ENCODE data around the gene ARPC4.
A peak's percentile ranks its signal among the peaks of the same experiment; 100 is the strongest.

Gene ARPC4

DNA sequence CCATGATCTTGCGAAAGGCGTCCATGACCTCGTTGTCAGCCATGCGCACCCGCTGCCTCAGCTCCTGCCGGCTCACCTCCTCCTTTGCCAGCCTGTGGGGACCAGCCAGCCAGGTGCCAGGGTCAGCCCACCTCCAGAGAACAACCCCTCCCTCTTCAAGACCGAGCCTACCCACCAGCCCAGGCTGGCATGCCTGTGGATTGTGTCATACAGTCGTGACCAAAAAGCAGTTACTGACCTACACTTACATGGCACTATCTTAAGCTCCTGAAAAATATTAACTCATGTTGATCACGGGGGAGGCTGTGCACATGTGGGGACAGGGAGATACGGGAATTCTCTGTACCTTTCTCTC lies 12.4 kb upstream of the ARPC4 start:
- H3K79me2 ChIP-seq (ENCODE audit: low read length) = no peaks in the 10 kb centered on the region
- H4K20me1 ChIP-seq (ENCODE audit: insufficient read depth, low read length) = no peaks in the 10 kb centered on the region
- H3K36me3 ChIP-seq (replicated peaks; ENCODE audit: low read depth, low read length) = peaks cover 32% of the 10 kb centered on the region
- H3K9me3 ChIP-seq (ENCODE audit: insufficient read depth, low read length) = no peaks in the 10 kb centered on the region
- peaks cover 11% of the 10 kb centered on the region for H3K4me1 ChIP-seq (ENCODE audit: low read length)
- no peak overlapping the region for H3K4me3 ChIP-seq (ENCODE audit: low read length)
- no peak for TF ChIP-seq CTCF (IDR thresholded peaks at IDR 0.05; ENCODE audit: low read depth, low read length)
- no peak for TF ChIP-seq EZH2phosphoT487 (IDR thresholded peaks at IDR 0.05; ENCODE audit: low read depth)
- H3K9ac ChIP-seq (ENCODE audit: low read length) = no peak overlapping the region
- no peak overlapping the region for H3K4me2 ChIP-seq (ENCODE audit: low read length)
- peak overlapping the region; percentile 48 for H3K27ac ChIP-seq (ENCODE audit: low read length)
- no peak overlapping the region for H2AFZ ChIP-seq (ENCODE audit: low read depth, low read length)
- H3K27me3 ChIP-seq (ENCODE audit: low read depth, low read length) = no peaks in the 10 kb centered on the region

DNA sequence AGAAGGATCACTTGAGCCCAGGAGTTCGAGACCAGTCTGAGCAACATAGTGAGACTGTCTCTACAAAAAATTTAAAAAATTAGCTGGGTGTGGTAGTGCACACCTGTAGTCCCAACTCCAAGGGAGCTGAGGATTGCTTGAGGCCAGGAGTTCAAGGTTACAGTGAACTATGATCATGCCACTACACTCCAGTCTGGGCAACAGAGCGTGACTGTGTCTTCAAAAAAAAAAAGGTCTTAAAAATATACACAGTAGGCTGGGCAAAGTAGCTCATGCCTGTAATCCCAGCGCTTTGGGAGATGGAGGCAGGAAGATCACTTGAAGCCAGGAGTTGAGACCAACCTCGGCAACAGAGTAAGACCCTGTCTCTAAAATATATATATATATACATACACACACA lies 12.0 kb upstream of the ARPC4 start:
- H3K36me3 ChIP-seq (replicated peaks; ENCODE audit: low read depth, low read length) = peaks cover 34% of the 10 kb centered on the region
- H3K4me3 ChIP-seq (ENCODE audit: low read length) = no peak overlapping the region
- no peak overlapping the region for H3K27ac ChIP-seq (ENCODE audit: low read length)
- no peak for TF ChIP-seq CTCF (IDR thresholded peaks at IDR 0.05; ENCODE audit: low read depth, low read length)
- no peak for TF ChIP-seq EZH2phosphoT487 (IDR thresholded peaks at IDR 0.05; ENCODE audit: low read depth)
- H3K4me2 ChIP-seq (ENCODE audit: low read length) = no peak overlapping the region
- no peak overlapping the region for H2AFZ ChIP-seq (ENCODE audit: low read depth, low read length)
- peaks cover 11% of the 10 kb centered on the region for H3K4me1 ChIP-seq (ENCODE audit: low read length)
- H4K20me1 ChIP-seq (ENCODE audit: insufficient read depth, low read length) = no peaks in the 10 kb centered on the region
- H3K27me3 ChIP-seq (ENCODE audit: low read depth, low read length) = no peaks in the 10 kb centered on the region
- no peaks in the 10 kb centered on the region for H3K9me3 ChIP-seq (ENCODE audit: insufficient read depth, low read length)
- H3K9ac ChIP-seq (ENCODE audit: low read length) = no peak overlapping the region
- no peaks in the 10 kb centered on the region for H3K79me2 ChIP-seq (ENCODE audit: low read length)

GRCh38 chr3:9781551-9781950 lies 11.3 kb upstream of the ARPC4 start:
- H3K4me1 ChIP-seq (ENCODE audit: low read length) = peaks cover 11% of the 10 kb centered on the region
- H3K4me3 ChIP-seq (ENCODE audit: low read length) = no peak overlapping the region
- no peaks in the 10 kb centered on the region for H3K9me3 ChIP-seq (ENCODE audit: insufficient read depth, low read length)
- no peaks in the 10 kb centered on the region for H3K79me2 ChIP-seq (ENCODE audit: low read length)
- no peak overlapping the region for H2AFZ ChIP-seq (ENCODE audit: low read depth, low read length)
- no peak overlapping the region for H3K4me2 ChIP-seq (ENCODE audit: low read length)
- H3K36me3 ChIP-seq (replicated peaks; ENCODE audit: low read depth, low read length) = peaks cover 39% of the 10 kb centered on the region
- no peak overlapping the region for H3K9ac ChIP-seq (ENCODE audit: low read length)
- TF ChIP-seq CTCF (IDR thresholded peaks at IDR 0.05; ENCODE audit: low read depth, low read length) = no peak
- no peak for TF ChIP-seq EZH2phosphoT487 (IDR thresholded peaks at IDR 0.05; ENCODE audit: low read depth)
- H3K27me3 ChIP-seq (ENCODE audit: low read depth, low read length) = no peaks in the 10 kb centered on the region
- H3K27ac ChIP-seq (ENCODE audit: low read length) = no peak overlapping the region
- H4K20me1 ChIP-seq (ENCODE audit: insufficient read depth, low read length) = no peaks in the 10 kb centered on the region

DNA sequence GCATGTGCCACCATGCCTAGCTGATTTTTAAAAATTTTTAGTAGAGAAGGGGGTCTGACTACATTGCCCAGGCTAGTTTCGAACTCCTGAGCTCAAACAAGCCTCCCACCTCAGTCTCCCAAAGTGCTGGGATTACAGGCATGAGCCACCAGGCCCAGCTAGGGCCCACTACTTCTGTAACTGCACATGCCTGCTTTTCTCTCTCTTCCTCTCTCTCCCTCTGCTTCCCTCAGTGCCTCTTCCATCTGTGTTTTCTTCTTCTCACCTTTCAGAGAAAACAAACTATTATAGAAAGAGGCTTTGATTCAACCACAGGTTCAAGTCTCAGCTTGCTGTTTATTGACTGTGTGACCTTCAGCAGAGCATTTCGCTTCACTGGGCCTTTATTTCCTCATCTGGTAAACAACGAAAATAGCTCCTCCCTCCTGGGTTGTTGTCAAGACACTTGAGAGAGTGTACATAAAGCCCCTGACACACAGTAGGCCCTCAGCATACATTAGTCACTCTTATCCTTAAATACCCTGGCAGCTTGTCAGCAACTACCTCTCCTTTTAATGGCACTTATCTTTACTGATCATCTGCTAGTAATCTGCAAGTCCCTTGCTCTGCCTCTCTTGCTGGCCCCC lies 10.8 kb upstream of the ARPC4 start:
- no peaks in the 10 kb centered on the region for H3K9me3 ChIP-seq (ENCODE audit: insufficient read depth, low read length)
- no peak overlapping the region for H3K4me3 ChIP-seq (ENCODE audit: low read length)
- no peak overlapping the region for H3K4me2 ChIP-seq (ENCODE audit: low read length)
- no peaks in the 10 kb centered on the region for H3K27me3 ChIP-seq (ENCODE audit: low read depth, low read length)
- TF ChIP-seq EZH2phosphoT487 (IDR thresholded peaks at IDR 0.05; ENCODE audit: low read depth) = no peak
- no peak for TF ChIP-seq CTCF (IDR thresholded peaks at IDR 0.05; ENCODE audit: low read depth, low read length)
- no peak overlapping the region for H3K9ac ChIP-seq (ENCODE audit: low read length)
- peaks cover 44% of the 10 kb centered on the region for H3K36me3 ChIP-seq (replicated peaks; ENCODE audit: low read depth, low read length)
- no peak overlapping the region for H2AFZ ChIP-seq (ENCODE audit: low read depth, low read length)
- no peaks in the 10 kb centered on the region for H3K79me2 ChIP-seq (ENCODE audit: low read length)
- H3K4me1 ChIP-seq (ENCODE audit: low read length) = peaks cover 11% of the 10 kb centered on the region
- no peak overlapping the region for H3K27ac ChIP-seq (ENCODE audit: low read length)
- no peaks in the 10 kb centered on the region for H4K20me1 ChIP-seq (ENCODE audit: insufficient read depth, low read length)

Data from OCI-LY3 (cell line).